ENCODE measurements around the gene BIN2.

BIN2 gene

GRCh38 chr12:51323966-51324895 is at the start of gene BIN2:
Gene BIN2 (minus strand): TSS chr12:51324174. CDS start chr12:51324102, 72 bp downstream.
- no peak within 1 kb of the TSS for H3K9ac ChIP-seq (ENCODE audit: low read length)
- H3K9me3 ChIP-seq (ENCODE audit: low read length): no peaks in the 10 kb centered on the region
- H3K36me3 ChIP-seq (ENCODE audit: insufficient read depth, low read length): no peaks in the 10 kb centered on the region
- H3K4me1 ChIP-seq (ENCODE audit: insufficient read depth, low read length): no peaks in the 10 kb centered on the region
- no peaks in the 10 kb centered on the region for H3K27me3 ChIP-seq (ENCODE audit: control insufficient read depth in 1 of 2, insufficient read depth in 2 of 2, low read length in 2 of 2)
- H3K4me3 ChIP-seq (ENCODE audit: low read depth in 1 of 2, low read length in 2 of 2): no peak within 1 kb of the TSS
- H3K27ac ChIP-seq (ENCODE audit: low read depth, low read length): no peak within 1 kb of the TSS

- no peaks in the 10 kb centered on the region for H3K36me3 ChIP-seq (ENCODE audit: insufficient read depth, low read length)
Observed at GRCh38 chr12:51373187-51373586, 49.2 kb upstream of the BIN2 start.

GRCh38 chr12:51372021-51372420 is 48.0 kb upstream of the BIN2 start:
- H3K27me3 ChIP-seq (ENCODE audit: control insufficient read depth in 1 of 2, insufficient read depth in 2 of 2, low read length in 2 of 2): no peaks in the 10 kb centered on the region
- no peaks in the 10 kb centered on the region for H3K9me3 ChIP-seq (ENCODE audit: low read length)
- peaks cover 6% of the 10 kb centered on the region for H3K4me1 ChIP-seq (ENCODE audit: insufficient read depth, low read length)
- no peak overlapping the region for H3K27ac ChIP-seq (ENCODE audit: low read depth, low read length)
- peak overlapping the region in 1 of 2 donors; percentile 20 for H3K4me3 ChIP-seq (ENCODE audit: low read depth in 1 of 2, low read length in 2 of 2)
- H3K36me3 ChIP-seq (ENCODE audit: insufficient read depth, low read length): no peaks in the 10 kb centered on the region
- H3K9ac ChIP-seq (ENCODE audit: low read length): no peak overlapping the region

More at GRCh38 chr12:51373187-51373586, 49.2 kb upstream of the BIN2 start:
- no peak overlapping the region for H3K9ac ChIP-seq (ENCODE audit: low read length)
- no peak overlapping the region for H3K27ac ChIP-seq (ENCODE audit: low read depth, low read length)
- H3K27me3 ChIP-seq (ENCODE audit: control insufficient read depth in 1 of 2, insufficient read depth in 2 of 2, low read length in 2 of 2): no peaks in the 10 kb centered on the region
- H3K4me3 ChIP-seq (ENCODE audit: low read depth in 1 of 2, low read length in 2 of 2): no peak overlapping the region
- peaks cover 6% of the 10 kb centered on the region for H3K4me1 ChIP-seq (ENCODE audit: insufficient read depth, low read length)
- H3K9me3 ChIP-seq (ENCODE audit: low read length): no peaks in the 10 kb centered on the region

- no peaks in the 10 kb centered on the region for H3K9me3 ChIP-seq (ENCODE audit: low read length)
- H3K4me3 ChIP-seq (ENCODE audit: low read depth in 1 of 2, low read length in 2 of 2): peak overlapping the region in 1 of 2 donors; percentile 20
- no peak overlapping the region for H3K27ac ChIP-seq (ENCODE audit: low read depth, low read length)
- peaks cover 6% of the 10 kb centered on the region for H3K4me1 ChIP-seq (ENCODE audit: insufficient read depth, low read length)
- H3K36me3 ChIP-seq (ENCODE audit: insufficient read depth, low read length): no peaks in the 10 kb centered on the region
- H3K9ac ChIP-seq (ENCODE audit: low read length): no peak overlapping the region
- no peaks in the 10 kb centered on the region for H3K27me3 ChIP-seq (ENCODE audit: control insufficient read depth in 1 of 2, insufficient read depth in 2 of 2, low read length in 2 of 2)
Observed at GRCh38 chr12:51371295-51371953, 47.5 kb upstream of the BIN2 start.

- no peak overlapping the region for H3K27ac ChIP-seq (ENCODE audit: low read depth, low read length)
- no peak overlapping the region for H3K4me3 ChIP-seq (ENCODE audit: low read depth in 1 of 2, low read length in 2 of 2)
- no peaks in the 10 kb centered on the region for H3K9me3 ChIP-seq (ENCODE audit: low read length)
- no peak overlapping the region for H3K9ac ChIP-seq (ENCODE audit: low read length)
- no peaks in the 10 kb centered on the region for H3K27me3 ChIP-seq (ENCODE audit: control insufficient read depth in 1 of 2, insufficient read depth in 2 of 2, low read length in 2 of 2)
- H3K36me3 ChIP-seq (ENCODE audit: insufficient read depth, low read length): no peaks in the 10 kb centered on the region
- H3K4me1 ChIP-seq (ENCODE audit: insufficient read depth, low read length): peaks cover 6% of the 10 kb centered on the region
Observed at GRCh38 chr12:51370667-51371066, 46.7 kb upstream of the BIN2 start.

- no peaks in the 10 kb centered on the region for H3K36me3 ChIP-seq (ENCODE audit: insufficient read depth, low read length)
- H3K9me3 ChIP-seq (ENCODE audit: low read length): no peaks in the 10 kb centered on the region
- H3K27me3 ChIP-seq (ENCODE audit: control insufficient read depth in 1 of 2, insufficient read depth in 2 of 2, low read length in 2 of 2): no peaks in the 10 kb centered on the region
- H3K4me3 ChIP-seq (ENCODE audit: low read depth in 1 of 2, low read length in 2 of 2): no peak overlapping the region
- peaks cover 6% of the 10 kb centered on the region for H3K4me1 ChIP-seq (ENCODE audit: insufficient read depth, low read length)
- no peak overlapping the region for H3K9ac ChIP-seq (ENCODE audit: low read length)
- no peak overlapping the region for H3K27ac ChIP-seq (ENCODE audit: low read depth, low read length)
Observed at GRCh38 chr12:51369581-51369980, 45.6 kb upstream of the BIN2 start.

- Histone ChIP-seq H3K9me3 (ENCODE audit: low read length) (no peaks in the 10 kb centered on the region), H3K27ac (ENCODE audit: low read depth, low read length) (no peak overlapping the region), H3K9ac (ENCODE audit: low read length) (no peak overlapping the region), H3K36me3 (ENCODE audit: insufficient read depth, low read length) (no peaks in the 10 kb centered on the region), H3K4me3 (ENCODE audit: low read depth in 1 of 2, low read length in 2 of 2) (no peak overlapping the region), H3K27me3 (ENCODE audit: control insufficient read depth in 1 of 2, insufficient read depth in 2 of 2, low read length in 2 of 2) (no peaks in the 10 kb centered on the region), H3K4me1 (ENCODE audit: insufficient read depth, low read length) (peaks cover 6% of the 10 kb centered on the region)
Observed at GRCh38 chr12:51368640-51369517, 44.9 kb upstream of the BIN2 start.

GRCh38 chr12:51365276-51365675 is 41.3 kb upstream of the BIN2 start:
- Histone ChIP-seq H3K36me3 (ENCODE audit: insufficient read depth, low read length) (no peaks in the 10 kb centered on the region), H3K4me1 (ENCODE audit: insufficient read depth, low read length) (no peaks in the 10 kb centered on the region), H3K9ac (ENCODE audit: low read length) (no peak overlapping the region), H3K27ac (ENCODE audit: low read depth, low read length) (no peak overlapping the region), H3K9me3 (ENCODE audit: low read length) (no peaks in the 10 kb centered on the region), H3K27me3 (ENCODE audit: control insufficient read depth in 1 of 2, insufficient read depth in 2 of 2, low read length in 2 of 2) (no peaks in the 10 kb centered on the region), H3K4me3 (ENCODE audit: low read depth in 1 of 2, low read length in 2 of 2) (no peak overlapping the region)

- H3K9me3 ChIP-seq (ENCODE audit: low read length): no peaks in the 10 kb centered on the region
- H3K27ac ChIP-seq (ENCODE audit: low read depth, low read length): no peak overlapping the region
- H3K36me3 ChIP-seq (ENCODE audit: insufficient read depth, low read length): no peaks in the 10 kb centered on the region
- no peak overlapping the region for H3K9ac ChIP-seq (ENCODE audit: low read length)
- no peaks in the 10 kb centered on the region for H3K27me3 ChIP-seq (ENCODE audit: control insufficient read depth in 1 of 2, insufficient read depth in 2 of 2, low read length in 2 of 2)
- no peaks in the 10 kb centered on the region for H3K4me1 ChIP-seq (ENCODE audit: insufficient read depth, low read length)
- no peak overlapping the region for H3K4me3 ChIP-seq (ENCODE audit: low read depth in 1 of 2, low read length in 2 of 2)
Observed at GRCh38 chr12:51364001-51364400, 40.0 kb upstream of the BIN2 start.

GRCh38 chr12:51362747-51363342 is 38.9 kb upstream of the BIN2 start:
- no peaks in the 10 kb centered on the region for H3K36me3 ChIP-seq (ENCODE audit: insufficient read depth, low read length)
- no peak overlapping the region for H3K27ac ChIP-seq (ENCODE audit: low read depth, low read length)

GRCh38 chr12:51362307-51362706 is 38.3 kb upstream of the BIN2 start:
- no peak overlapping the region for H3K4me3 ChIP-seq (ENCODE audit: low read depth in 1 of 2, low read length in 2 of 2)
- H3K36me3 ChIP-seq (ENCODE audit: insufficient read depth, low read length): no peaks in the 10 kb centered on the region
- H3K9me3 ChIP-seq (ENCODE audit: low read length): no peaks in the 10 kb centered on the region
- no peak overlapping the region for H3K27ac ChIP-seq (ENCODE audit: low read depth, low read length)
- no peaks in the 10 kb centered on the region for H3K27me3 ChIP-seq (ENCODE audit: control insufficient read depth in 1 of 2, insufficient read depth in 2 of 2, low read length in 2 of 2)
- H3K4me1 ChIP-seq (ENCODE audit: insufficient read depth, low read length): no peaks in the 10 kb centered on the region
- H3K9ac ChIP-seq (ENCODE audit: low read length): no peak overlapping the region

More at GRCh38 chr12:51362747-51363342, 38.9 kb upstream of the BIN2 start:
- H3K9ac ChIP-seq (ENCODE audit: low read length): no peak overlapping the region
- H3K4me1 ChIP-seq (ENCODE audit: insufficient read depth, low read length): no peaks in the 10 kb centered on the region
- H3K4me3 ChIP-seq (ENCODE audit: low read depth in 1 of 2, low read length in 2 of 2): no peak overlapping the region
- no peaks in the 10 kb centered on the region for H3K9me3 ChIP-seq (ENCODE audit: low read length)
- no peaks in the 10 kb centered on the region for H3K27me3 ChIP-seq (ENCODE audit: control insufficient read depth in 1 of 2, insufficient read depth in 2 of 2, low read length in 2 of 2)
